C4-2B (cell line): Measurements from ENCODE around the gene CHCHD3.
"Not testable (repeated sequence)": the region's sequence is repeated elsewhere in the genome, so short reads cannot be mapped to it uniquely, and the experiment has no call there.

Experiments
- H3K27ac ChIP-seq: fragments of 450-650 bp; 2 replicates; pipeline ENCODE4 v1.5.1; 2017
- CTCF ChIP-seq: fragments of 450-650 bp; conservative IDR thresholded peaks from 2 replicates; pipeline ENCODE4 v1.5.1; 2017; ENCODE audit warnings: mild to moderate bottlenecking
- ZFX ChIP-seq: fragments of 450-650 bp; IDR thresholded peaks from 2 replicates; pipeline ENCODE4 v1.6.1; 2017

Gene CHCHD3

GRCh38 chr7:132970257-132970656 is 111.6 kb downstream of the CHCHD3 start:
- no peak overlapping the region for H3K27ac ChIP-seq
- TF ChIP-seq CTCF = no peak
- no peak for TF ChIP-seq ZFX

GRCh38 chr7:132969520-132969919 is 112.4 kb downstream of the CHCHD3 start:
- H3K27ac ChIP-seq = no peak overlapping the region
- TF ChIP-seq CTCF (no peak), ZFX (no peak)

DNA sequence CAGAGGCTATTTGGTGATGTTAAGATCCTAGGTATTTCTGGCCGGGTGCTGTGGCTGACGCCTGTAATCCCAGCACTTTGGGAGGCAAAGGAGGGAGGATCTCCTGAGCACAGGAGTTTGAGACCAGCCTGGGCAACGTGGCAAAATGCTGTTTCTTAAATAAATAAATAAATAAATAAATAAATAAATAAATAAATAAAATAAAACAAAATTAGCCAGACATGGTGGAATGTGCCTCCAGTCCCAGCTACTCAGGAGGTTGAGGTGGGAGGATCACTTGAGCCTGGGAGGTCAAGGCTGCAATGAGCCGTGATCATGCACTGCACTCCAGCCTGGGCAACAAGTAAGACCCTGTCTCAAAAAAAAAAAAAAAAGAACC is 114.4 kb downstream of the CHCHD3 start:
- H3K27ac ChIP-seq = not testable (repeated sequence)

DNA sequence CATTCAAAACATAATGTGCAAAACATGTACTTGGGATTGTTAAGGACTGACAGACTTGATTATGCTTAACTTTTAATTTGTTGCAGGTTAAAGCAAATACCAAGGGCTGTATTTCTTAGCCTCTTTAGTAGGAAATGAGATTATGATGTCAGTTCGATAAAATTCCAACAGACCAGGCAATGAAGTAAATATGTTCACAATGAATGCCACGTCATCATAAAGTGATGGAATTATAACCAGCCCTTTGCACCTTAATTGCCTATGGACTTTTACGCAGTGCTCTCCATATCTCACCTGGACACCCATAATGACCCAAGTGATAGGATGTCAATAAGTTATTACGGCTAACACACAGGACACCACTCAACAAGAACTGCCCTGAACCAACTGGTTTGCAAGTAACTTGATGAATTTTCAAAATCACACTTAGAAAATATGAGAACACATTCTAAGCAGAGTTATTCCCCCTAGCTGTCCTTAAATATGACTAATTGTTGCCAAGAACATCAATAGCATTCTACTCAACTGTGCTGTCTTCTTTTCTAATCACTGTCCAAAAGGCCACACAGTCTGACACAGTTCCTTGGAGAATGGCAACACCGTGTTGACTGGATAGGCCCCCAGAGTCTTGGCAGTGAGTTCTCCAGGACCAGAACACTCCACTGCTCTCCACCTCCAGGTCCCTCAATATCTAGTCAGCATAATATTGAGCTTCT is 115.0 kb downstream of the CHCHD3 start:
- TF ChIP-seq CTCF (no peak), ZFX (no peak)
- H3K27ac ChIP-seq = no peak overlapping the region

DNA sequence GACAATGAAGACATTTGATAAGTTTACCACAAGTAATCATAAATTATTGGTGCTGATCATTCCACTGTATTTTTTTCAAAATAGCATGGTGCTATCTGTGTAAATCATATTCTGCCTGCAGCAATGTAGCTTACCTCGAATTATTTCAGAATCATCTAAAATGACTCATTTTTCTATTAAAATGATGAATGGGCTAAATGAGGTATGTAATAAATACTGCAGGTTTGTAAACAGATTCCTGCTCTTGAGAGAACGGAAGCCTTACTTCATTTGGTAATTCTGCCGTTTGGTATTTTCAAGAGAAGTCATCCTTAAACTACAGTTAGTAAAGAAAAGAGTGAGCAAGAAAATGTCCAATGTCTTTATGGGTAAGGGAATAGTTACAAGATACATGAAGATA is 115.9 kb downstream of the CHCHD3 start:
- no peak for TF ChIP-seq CTCF
- no peak for TF ChIP-seq ZFX
- H3K27ac ChIP-seq = no peak overlapping the region

DNA sequence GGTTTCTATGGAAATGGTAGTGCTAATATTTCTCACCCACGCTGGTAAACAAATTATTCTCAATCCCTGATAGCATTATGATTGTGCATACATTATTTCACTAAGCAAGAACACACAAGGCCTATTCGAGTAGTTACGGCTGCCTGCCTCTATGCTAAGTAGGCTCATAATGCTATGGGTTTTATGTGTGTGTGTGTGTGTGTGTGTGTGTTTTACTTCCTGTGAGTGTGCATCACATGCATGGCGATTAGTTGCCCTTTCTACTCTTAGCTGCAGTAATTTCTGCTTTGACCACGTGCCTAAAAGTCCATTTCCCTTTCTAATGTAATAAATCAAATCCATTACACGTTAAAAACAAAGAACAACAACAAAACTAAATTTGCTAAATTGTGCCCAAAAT is 117.0 kb downstream of the CHCHD3 start:
- H3K27ac ChIP-seq = no peak overlapping the region
- TF ChIP-seq CTCF (no peak), ZFX (no peak)

DNA sequence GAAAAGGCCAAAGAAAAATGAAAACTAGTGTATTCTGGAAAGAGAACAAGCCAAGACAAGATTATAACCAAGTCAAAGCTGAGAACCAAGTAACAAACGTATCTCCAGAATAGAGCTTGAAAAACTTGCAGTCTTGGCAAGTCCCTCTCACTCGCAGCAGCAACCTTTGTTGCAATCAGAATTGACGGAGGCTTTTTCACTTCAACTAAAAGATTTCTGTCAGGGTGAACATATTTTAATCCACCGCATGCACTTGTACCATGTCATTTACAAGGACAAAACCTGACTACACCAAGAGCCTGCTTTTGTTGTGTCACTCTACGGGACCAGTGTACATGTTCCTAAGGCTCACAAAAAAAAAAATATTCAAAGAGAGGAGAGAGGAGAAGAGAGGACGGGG is 122.0 kb downstream of the CHCHD3 start:
- no peak overlapping the region for H3K27ac ChIP-seq
- TF ChIP-seq CTCF (no peak), ZFX (no peak)

- TF ChIP-seq CTCF (no peak), ZFX (no peak)
- no peak overlapping the region for H3K27ac ChIP-seq
Observed at GRCh38 chr7:132956556-132956955, 125.3 kb downstream of the CHCHD3 start.
